NB4 (cell line): Measurements from ENCODE around the gene TUBGCP3.

Source experiments
- POLR2A ChIP-seq: IDR thresholded peaks from 2 replicates; pipeline ENCODE4 v1.6.1; 2011; ENCODE audit warnings: mild to moderate bottlenecking; ENCODE audit not compliant: insufficient read length; ENCODE audit errors: extremely low read depth
- TF ChIP-seq, protein P1 (sequence below): IDR thresholded peaks from one replicate; pipeline ENCODE4 v1.5.1; 2012; ENCODE audit warnings: low read depth, low read length

DNA sequence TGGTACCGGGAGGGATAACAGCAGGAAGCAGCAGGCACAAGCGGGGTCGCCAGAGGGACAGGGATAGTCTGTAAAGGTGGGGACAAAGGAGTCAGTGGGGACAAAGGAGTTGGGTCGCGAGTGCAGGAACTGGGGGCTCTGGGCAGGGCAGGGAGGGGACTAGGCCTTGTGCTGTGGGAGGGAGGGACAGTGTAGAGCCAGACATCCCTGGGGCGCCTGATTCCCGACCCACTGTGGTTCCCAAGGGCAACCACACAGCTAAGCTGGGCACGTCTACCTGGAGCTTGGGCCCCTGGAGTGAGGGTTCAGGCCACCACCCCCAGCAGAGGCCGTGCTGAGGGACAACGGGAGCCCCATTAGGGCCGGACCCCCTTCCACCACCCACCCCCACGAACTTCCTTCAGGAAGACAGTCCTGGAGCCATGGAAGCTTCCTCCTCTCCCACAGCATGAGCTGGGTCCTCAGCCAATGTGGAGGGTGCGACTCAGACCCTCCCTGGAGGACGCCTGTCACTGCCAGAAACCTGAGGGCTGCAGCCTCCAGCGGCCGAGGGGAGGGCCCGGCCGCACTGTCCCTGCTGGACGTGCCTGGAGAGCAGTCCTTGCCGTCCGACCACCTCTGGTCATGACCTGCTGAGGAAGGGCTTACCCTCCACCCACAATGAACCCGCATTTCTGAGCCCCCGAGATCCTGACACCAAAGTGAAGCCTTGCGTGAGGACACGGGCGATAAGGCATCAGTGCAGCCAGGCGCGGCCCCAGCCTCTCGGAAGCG is 133.9 kb downstream of the TUBGCP3 start:
- TF ChIP-seq POLR2A: no peak
- TF ChIP-seq, protein P1, sequence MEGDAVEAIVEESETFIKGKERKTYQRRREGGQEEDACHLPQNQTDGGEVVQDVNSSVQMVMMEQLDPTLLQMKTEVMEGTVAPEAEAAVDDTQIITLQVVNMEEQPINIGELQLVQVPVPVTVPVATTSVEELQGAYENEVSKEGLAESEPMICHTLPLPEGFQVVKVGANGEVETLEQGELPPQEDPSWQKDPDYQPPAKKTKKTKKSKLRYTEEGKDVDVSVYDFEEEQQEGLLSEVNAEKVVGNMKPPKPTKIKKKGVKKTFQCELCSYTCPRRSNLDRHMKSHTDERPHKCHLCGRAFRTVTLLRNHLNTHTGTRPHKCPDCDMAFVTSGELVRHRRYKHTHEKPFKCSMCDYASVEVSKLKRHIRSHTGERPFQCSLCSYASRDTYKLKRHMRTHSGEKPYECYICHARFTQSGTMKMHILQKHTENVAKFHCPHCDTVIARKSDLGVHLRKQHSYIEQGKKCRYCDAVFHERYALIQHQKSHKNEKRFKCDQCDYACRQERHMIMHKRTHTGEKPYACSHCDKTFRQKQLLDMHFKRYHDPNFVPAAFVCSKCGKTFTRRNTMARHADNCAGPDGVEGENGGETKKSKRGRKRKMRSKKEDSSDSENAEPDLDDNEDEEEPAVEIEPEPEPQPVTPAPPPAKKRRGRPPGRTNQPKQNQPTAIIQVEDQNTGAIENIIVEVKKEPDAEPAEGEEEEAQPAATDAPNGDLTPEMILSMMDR: no peak
